Spleen (tissue), 7 donors: ENCODE results near the gene UBN1.

Experiments
- POLR2A ChIP-seq, 3 donors: fragments of 450-650 bp; IDR thresholded peaks; one replicate each; pipeline ENCODE4 v1.5.1; 2017; ENCODE audit warnings: antibody characterized with exemption in 3 of 3, mild to moderate bottlenecking in 1 of 3
- POLR2AphosphoS5 ChIP-seq, 3 donors: sonication (generic); formaldehyde crosslinking; IDR thresholded peaks; one replicate each; pipeline ENCODE4 v1.5.1; 2017; ENCODE audit warnings: antibody characterized with exemption in 3 of 3
- TF ChIP-seq, protein P1 (sequence below), 11 experiments: fragments of 200-600 bp in 7 of 11; fragments of 450-650 bp in 4 of 11; sonication (generic) in 4 of 11; IDR thresholded peaks in 8 of 11; conservative IDR thresholded peaks in 3 of 11; 1 replicate in 7 of 11; 2 replicates in 4 of 11; pipeline versions ENCODE4 v1.4.0 to v1.8.0; 2016 to 2021; ENCODE audit warnings: antibody characterized with exemption in 11 of 11, inconsistent platforms in 4 of 11, mild to moderate bottlenecking in 1 of 11
- donor health status: DM: no; HTN: no; CAD: no; lungs with moderate emphysema.
- donor health status: DM: no; HTN: no; CAD: no.
- donor health status: DM: no; HTN: no; CAD: no.

- TF ChIP-seq, protein P1, sequence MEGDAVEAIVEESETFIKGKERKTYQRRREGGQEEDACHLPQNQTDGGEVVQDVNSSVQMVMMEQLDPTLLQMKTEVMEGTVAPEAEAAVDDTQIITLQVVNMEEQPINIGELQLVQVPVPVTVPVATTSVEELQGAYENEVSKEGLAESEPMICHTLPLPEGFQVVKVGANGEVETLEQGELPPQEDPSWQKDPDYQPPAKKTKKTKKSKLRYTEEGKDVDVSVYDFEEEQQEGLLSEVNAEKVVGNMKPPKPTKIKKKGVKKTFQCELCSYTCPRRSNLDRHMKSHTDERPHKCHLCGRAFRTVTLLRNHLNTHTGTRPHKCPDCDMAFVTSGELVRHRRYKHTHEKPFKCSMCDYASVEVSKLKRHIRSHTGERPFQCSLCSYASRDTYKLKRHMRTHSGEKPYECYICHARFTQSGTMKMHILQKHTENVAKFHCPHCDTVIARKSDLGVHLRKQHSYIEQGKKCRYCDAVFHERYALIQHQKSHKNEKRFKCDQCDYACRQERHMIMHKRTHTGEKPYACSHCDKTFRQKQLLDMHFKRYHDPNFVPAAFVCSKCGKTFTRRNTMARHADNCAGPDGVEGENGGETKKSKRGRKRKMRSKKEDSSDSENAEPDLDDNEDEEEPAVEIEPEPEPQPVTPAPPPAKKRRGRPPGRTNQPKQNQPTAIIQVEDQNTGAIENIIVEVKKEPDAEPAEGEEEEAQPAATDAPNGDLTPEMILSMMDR (IDR thresholded peaks at IDR 0.05 in 8 of 11, conservative IDR thresholded peaks at IDR 0.05 in 3 of 11), result no peak
- TF ChIP-seq POLR2A (IDR thresholded peaks at IDR 0.05) (no peak), POLR2AphosphoS5 (IDR thresholded peaks at IDR 0.05) (no peak)
These were observed 29.5 kb downstream of the UBN1 start for GRCh38 chr16:4876646-4877379.
